LHCN-M2 (cell line): ENCODE results near the gene DRC7. TPM values are rescaled to one million over a fixed set of nuclear protein-coding genes. Genes with fewer than 3 reads are reported as not detected.

Source experiments
- DNase-seq: peaks from one replicate; pipeline ENCODE4 v3.0.0-alpha.2; 2012; ENCODE audit warnings: low read depth
- total RNA-seq: library from RNA; depleted of rRNA; stranded (reverse); fragments of >200 nt; gene quantifications from 2 replicates; pipeline ENCODE4 v1.2.3, GENCODE V29; 2014

Gene DRC7
- total RNA-seq, 1 experiment from 2014 or later: not detected

- no peak for DNase-seq
These were observed 18.0 kb upstream of the DRC7 start for GRCh38 chr16:57676553-57677085.

- DNase-seq: no peak
These were observed 16.8 kb upstream of the DRC7 start for GRCh38 chr16:57677622-57678369.

GRCh38 chr16:57679016-57679415 lies 15.6 kb upstream of the DRC7 start:
- DNase-seq: no peak

GRCh38 chr16:57679767-57680482 lies 14.7 kb upstream of the DRC7 start:
- DNase-seq: no peak

- no peak for DNase-seq
These were observed 13.7 kb upstream of the DRC7 start for GRCh38 chr16:57680842-57681375.

GRCh38 chr16:57681950-57682728 lies 12.5 kb upstream of the DRC7 start:
- DNase-seq: no peak

GRCh38 chr16:57682809-57683635 lies 11.6 kb upstream of the DRC7 start:
- no peak for DNase-seq

- DNase-seq: no peak
These were observed 10.7 kb upstream of the DRC7 start for GRCh38 chr16:57683636-57684545.

GRCh38 chr16:57684626-57685358 lies 9.8 kb upstream of the DRC7 start:
- DNase-seq: no peak

GRCh38 chr16:57685633-57686032 lies 9.0 kb upstream of the DRC7 start:
- DNase-seq: no peak

GRCh38 chr16:57686577-57686976 lies 8.0 kb upstream of the DRC7 start:
- DNase-seq: no peak

- DNase-seq: no peak
These were observed 7.2 kb upstream of the DRC7 start for GRCh38 chr16:57687363-57687929.

- no peak for DNase-seq
These were observed 6.1 kb upstream of the DRC7 start for GRCh38 chr16:57688487-57688986.

GRCh38 chr16:57688987-57689761 lies 5.4 kb upstream of the DRC7 start:
- no peak for DNase-seq

GRCh38 chr16:57689762-57690558 lies 4.6 kb upstream of the DRC7 start:
- no peak for DNase-seq

- DNase-seq: no peak
These were observed 3.7 kb upstream of the DRC7 start for GRCh38 chr16:57690782-57691471.
